ENCODE data around the gene P3H3.

The P3H3 gene

GRCh38 chr12:6827982-6828780, at the start of gene P3H3:
Gene P3H3 (plus strand): TSS chr12:6828407. CDS start chr12:6828441, 34 bp downstream.
- DNase-seq, result no peak
- TF ChIP-seq GATA1 (IDR thresholded peaks at IDR 0.05; ENCODE audit: low read depth, low read length) (no peak), POLR2A (IDR thresholded peaks at IDR 0.05; ENCODE audit: low read length) (no peak)

- TF ChIP-seq GATA1 (IDR thresholded peaks at IDR 0.05; ENCODE audit: low read depth, low read length) (no peak), POLR2A (IDR thresholded peaks at IDR 0.05; ENCODE audit: low read length) (no peak)
- peak; percentile 88 to 93 for DNase-seq
These were observed 49.3 kb upstream of the P3H3 start for GRCh38 chr12:6778574-6779550.

GRCh38 chr12:6779708-6780432, 48.3 kb upstream of the P3H3 start:
- DNase-seq, result no peak
- TF ChIP-seq POLR2A (IDR thresholded peaks at IDR 0.05; ENCODE audit: low read length) (no peak), GATA1 (IDR thresholded peaks at IDR 0.05; ENCODE audit: low read depth, low read length) (no peak)

- no peak for TF ChIP-seq POLR2A (IDR thresholded peaks at IDR 0.05; ENCODE audit: low read length)
- no peak for TF ChIP-seq GATA1 (IDR thresholded peaks at IDR 0.05; ENCODE audit: low read depth, low read length)
- no peak for DNase-seq
These were observed 47.6 kb upstream of the P3H3 start for GRCh38 chr12:6780573-6780972.

GRCh38 chr12:6782119-6782518, 46.1 kb upstream of the P3H3 start:
- no peak for DNase-seq
- TF ChIP-seq POLR2A (IDR thresholded peaks at IDR 0.05; ENCODE audit: low read length), result no peak
- TF ChIP-seq GATA1 (IDR thresholded peaks at IDR 0.05; ENCODE audit: low read depth, low read length), result no peak

GRCh38 chr12:6782850-6783566, 45.2 kb upstream of the P3H3 start:
- DNase-seq, result no peak
- TF ChIP-seq GATA1 (IDR thresholded peaks at IDR 0.05; ENCODE audit: low read depth, low read length) (no peak), POLR2A (IDR thresholded peaks at IDR 0.05; ENCODE audit: low read length) (no peak)

- DNase-seq, result no peak
These were observed 44.4 kb upstream of the P3H3 start for GRCh38 chr12:6783828-6784227.

GRCh38 chr12:6784296-6784695, 43.9 kb upstream of the P3H3 start:
- no peak for TF ChIP-seq POLR2A (IDR thresholded peaks at IDR 0.05; ENCODE audit: low read length)
- TF ChIP-seq GATA1 (IDR thresholded peaks at IDR 0.05; ENCODE audit: low read depth, low read length), result no peak
- DNase-seq, result no peak

More at GRCh38 chr12:6783828-6784227, 44.4 kb upstream of the P3H3 start:
- TF ChIP-seq GATA1 (IDR thresholded peaks at IDR 0.05; ENCODE audit: low read depth, low read length) (no peak), POLR2A (IDR thresholded peaks at IDR 0.05; ENCODE audit: low read length) (no peak)

- no peak for TF ChIP-seq POLR2A (IDR thresholded peaks at IDR 0.05; ENCODE audit: low read length)
- TF ChIP-seq GATA1 (IDR thresholded peaks at IDR 0.05; ENCODE audit: low read depth, low read length), result no peak
These were observed 43.4 kb upstream of the P3H3 start for GRCh38 chr12:6784761-6785160.

GRCh38 chr12:6786416-6787094, 41.7 kb upstream of the P3H3 start:
- TF ChIP-seq GATA1 (IDR thresholded peaks at IDR 0.05; ENCODE audit: low read depth, low read length), result no peak
- no peak for TF ChIP-seq POLR2A (IDR thresholded peaks at IDR 0.05; ENCODE audit: low read length)
- no peak for DNase-seq

More at GRCh38 chr12:6784761-6785160, 43.4 kb upstream of the P3H3 start:
- no peak for DNase-seq

- DNase-seq, result no peak
- no peak for TF ChIP-seq POLR2A (IDR thresholded peaks at IDR 0.05; ENCODE audit: low read length)
These were observed 40.9 kb upstream of the P3H3 start for GRCh38 chr12:6787309-6787708.
